Activated CD8-positive, alpha-beta memory T cell treated with anti-CD3 and anti-CD28 coated beads, Interleukin-2, amount 50 U/mL, for 4 hours (primary cell): Measurements from ENCODE around the gene IGSF23.
"Not testable (repeated sequence)": the region's sequence is repeated elsewhere in the genome, so short reads cannot be mapped to it uniquely, and the experiment has no call there.

Experiments used
- DNase-seq: peaks from one replicate; pipeline ENCODE4 v3.0.0-alpha.2; 2020

Gene IGSF23

GRCh38 chr19:44617110-44617880 lies 3.9 kb downstream of the IGSF23 start:
- no peak for DNase-seq

GRCh38 chr19:44618640-44619357 lies 5.4 kb downstream of the IGSF23 start:
- DNase-seq, result no peak

- DNase-seq, result no peak
Measured at GRCh38 chr19:44620667-44621066, 7.3 kb downstream of the IGSF23 start.

GRCh38 chr19:44621367-44621766 lies 8.0 kb downstream of the IGSF23 start:
- no peak for DNase-seq

GRCh38 chr19:44623080-44623479 lies 9.7 kb downstream of the IGSF23 start:
- no peak for DNase-seq

GRCh38 chr19:44623626-44624025 lies 10.3 kb downstream of the IGSF23 start:
- DNase-seq, result no peak

GRCh38 chr19:44624840-44625354 lies 11.5 kb downstream of the IGSF23 start:
- DNase-seq, result no peak

GRCh38 chr19:44625637-44626036 lies 12.3 kb downstream of the IGSF23 start:
- DNase-seq, result not testable (repeated sequence)

GRCh38 chr19:44626048-44626624 lies 12.8 kb downstream of the IGSF23 start:
- no peak for DNase-seq

GRCh38 chr19:44627631-44628030 lies 14.3 kb downstream of the IGSF23 start:
- no peak for DNase-seq

GRCh38 chr19:44628793-44629192 lies 15.4 kb downstream of the IGSF23 start:
- no peak for DNase-seq

GRCh38 chr19:44631611-44632010 lies 18.2 kb downstream of the IGSF23 start:
- DNase-seq, result not testable (repeated sequence)

GRCh38 chr19:44634058-44634457 lies 20.7 kb downstream of the IGSF23 start:
- DNase-seq, result not testable (repeated sequence)

GRCh38 chr19:44634785-44635184 lies 21.4 kb downstream of the IGSF23 start:
- DNase-seq, result no peak

GRCh38 chr19:44635581-44636438 lies 22.4 kb downstream of the IGSF23 start:
- no peak for DNase-seq

- DNase-seq, result no peak
Measured at GRCh38 chr19:44636439-44637389, 23.4 kb downstream of the IGSF23 start.

- DNase-seq, result no peak
Measured at GRCh38 chr19:44637390-44637764, 24.0 kb downstream of the IGSF23 start.

- no peak for DNase-seq
Measured at GRCh38 chr19:44640518-44640917, 27.2 kb downstream of the IGSF23 start.

GRCh38 chr19:44641501-44642265 lies 28.3 kb downstream of the IGSF23 start:
- no peak for DNase-seq

GRCh38 chr19:44642377-44642776 lies 29.0 kb downstream of the IGSF23 start:
- no peak for DNase-seq
